T-helper 1 cell (primary cell): ENCODE measurements around the gene PGBD5.
"Not testable (repeated sequence)": the region's sequence is repeated elsewhere in the genome, so short reads cannot be mapped to it uniquely, and the experiment has no call there.

ENCODE experiments used
- DNase-seq, 5 donors: peaks; one replicate each; pipeline ENCODE4 v3.0.0-alpha.2; 2012 to 2020

Gene PGBD5

GRCh38 chr1:230425252-230426091, 660 bp downstream of the PGBD5 start:
- no peak for DNase-seq

- DNase-seq = no peak
Observed at GRCh38 chr1:230424391-230425251, 1.5 kb downstream of the PGBD5 start.

- no peak for DNase-seq
Observed at GRCh38 chr1:230423951-230424350, 2.2 kb downstream of the PGBD5 start.

DNA sequence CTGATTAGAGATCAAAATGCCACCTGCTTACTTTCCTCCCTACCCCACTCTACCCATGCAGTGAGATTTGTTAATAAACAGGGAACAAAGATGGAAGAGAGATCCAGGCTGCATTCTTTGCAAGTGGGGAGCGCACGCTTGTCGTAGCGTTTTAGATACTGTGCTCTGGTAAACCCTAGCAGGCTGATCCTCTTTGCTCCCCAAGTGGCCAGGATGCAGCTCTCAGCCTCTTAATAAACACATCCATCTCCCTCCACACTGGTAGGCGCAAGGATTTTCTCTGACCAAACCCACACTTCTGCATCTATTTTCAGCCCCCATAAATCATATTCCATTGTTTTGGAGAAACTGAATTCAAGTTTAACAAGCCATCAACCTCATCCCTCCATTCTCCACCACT, 2.9 kb downstream of the PGBD5 start:
- DNase-seq = no peak

DNA sequence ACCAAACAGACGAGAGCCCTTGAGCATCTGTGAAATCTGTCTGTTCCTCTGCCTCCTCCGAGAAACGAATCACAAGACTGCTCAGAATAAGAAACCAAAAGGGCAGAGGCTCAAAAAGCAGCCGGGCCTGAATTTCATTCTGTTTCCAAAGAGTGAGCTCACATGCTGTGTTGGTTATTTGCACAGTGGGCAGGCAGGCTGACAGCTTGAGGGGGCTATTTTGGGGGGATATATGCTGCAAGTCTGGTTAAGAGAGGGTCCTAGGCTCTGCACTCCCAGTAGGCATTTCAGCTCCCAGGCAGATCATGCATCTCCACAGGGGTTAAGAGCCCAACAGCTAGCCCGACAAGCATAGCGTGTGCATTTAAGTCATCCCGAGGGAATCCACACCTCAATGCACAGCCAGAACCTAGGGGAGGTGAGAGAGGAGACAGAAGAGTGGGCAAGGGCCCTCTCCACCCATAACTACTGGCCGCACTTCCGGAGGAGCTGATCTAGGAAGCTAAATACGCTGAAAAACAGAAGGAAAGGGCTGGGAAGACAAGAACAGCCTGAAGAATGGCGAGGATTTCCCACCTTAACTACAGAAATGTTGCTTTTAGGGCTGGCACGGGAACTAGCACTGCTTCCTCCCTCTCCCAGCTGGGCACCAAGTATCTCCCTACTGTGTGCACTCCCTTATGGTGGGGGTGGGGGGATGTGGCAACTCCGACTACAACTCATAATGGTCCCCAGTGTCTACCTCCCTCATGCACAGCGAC, 3.7 kb downstream of the PGBD5 start:
- DNase-seq = no peak

- peak in 1 of 5 donors; percentile 27 for DNase-seq
Observed at GRCh38 chr1:230421481-230421880, 4.7 kb downstream of the PGBD5 start.

DNA sequence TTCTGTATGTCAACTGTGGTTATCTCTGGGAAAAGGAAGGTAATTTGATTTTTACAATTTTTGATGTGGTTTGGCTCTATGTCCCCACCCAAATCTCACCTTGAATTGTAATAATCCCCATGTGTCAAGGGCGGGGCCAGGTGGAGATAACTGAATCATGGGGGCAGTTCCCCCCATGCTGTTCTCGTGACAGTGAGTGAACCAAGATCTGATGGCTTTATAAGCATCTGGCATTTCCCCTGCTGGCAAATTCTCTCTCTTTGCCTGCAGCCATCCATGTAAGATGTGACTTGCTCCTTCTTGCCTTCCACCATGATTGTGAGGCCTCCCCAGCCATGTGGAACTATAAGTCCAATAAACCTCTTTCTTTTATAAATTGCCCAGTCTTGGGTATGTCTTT, 5.8 kb downstream of the PGBD5 start:
- DNase-seq = not testable (repeated sequence)

DNA sequence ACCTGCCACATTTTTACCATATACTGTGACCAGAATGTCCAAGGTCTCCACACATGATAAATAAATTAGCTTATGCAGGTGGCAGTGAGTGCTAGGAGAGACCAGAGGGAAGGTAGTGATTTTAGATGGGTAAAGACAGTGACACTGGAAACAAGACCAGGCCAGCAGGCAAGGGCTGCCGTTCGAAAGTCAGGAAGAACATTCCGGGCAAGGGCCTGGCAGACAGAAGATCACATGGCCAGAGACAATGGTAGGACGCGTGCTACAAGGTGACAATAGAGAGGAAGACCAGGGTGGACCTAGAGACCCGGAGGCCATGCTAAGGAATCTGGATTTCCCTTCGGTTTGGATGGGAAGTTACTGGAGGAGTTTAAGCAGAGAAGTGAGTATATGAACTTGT, 9.7 kb downstream of the PGBD5 start:
- DNase-seq = no peak

DNA sequence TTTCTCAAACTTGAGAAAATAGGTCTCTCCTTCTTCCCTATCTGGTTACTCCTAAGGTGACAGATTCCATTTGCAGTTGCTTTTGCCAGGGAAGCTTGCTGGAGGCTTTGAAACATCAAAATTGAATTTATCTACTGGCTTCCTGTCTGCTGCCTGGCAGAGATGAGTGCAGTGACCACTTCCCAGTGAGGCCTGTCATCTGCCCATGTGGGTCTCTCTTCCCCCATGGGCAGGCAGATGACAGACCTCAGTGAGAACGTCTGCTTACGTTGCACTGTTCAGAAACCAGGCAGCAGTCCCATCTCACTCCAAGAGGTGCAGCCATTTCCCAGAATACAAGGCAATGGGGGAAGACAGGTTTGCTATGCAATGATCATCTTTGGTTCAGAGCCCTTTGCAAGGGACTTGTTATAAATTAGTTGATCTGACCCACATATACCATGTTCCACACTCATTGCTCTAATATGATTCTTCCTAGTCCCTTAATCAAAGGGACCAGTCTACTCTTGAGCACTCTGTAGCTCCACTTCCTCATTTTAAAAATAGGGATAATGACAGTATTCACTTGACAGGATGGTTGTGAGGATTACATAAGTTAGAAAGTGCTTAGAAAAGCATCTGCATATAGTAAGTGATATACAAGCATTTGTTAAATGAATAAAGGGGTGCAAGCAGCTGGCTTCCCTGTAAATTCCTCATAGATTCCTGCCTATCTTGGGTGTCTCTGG, 10.6 kb downstream of the PGBD5 start:
- no peak for DNase-seq

- no peak for DNase-seq
Observed at GRCh38 chr1:230414694-230415093, 11.4 kb downstream of the PGBD5 start.

GRCh38 chr1:230414102-230414501, 12.0 kb downstream of the PGBD5 start:
- no peak for DNase-seq

DNA sequence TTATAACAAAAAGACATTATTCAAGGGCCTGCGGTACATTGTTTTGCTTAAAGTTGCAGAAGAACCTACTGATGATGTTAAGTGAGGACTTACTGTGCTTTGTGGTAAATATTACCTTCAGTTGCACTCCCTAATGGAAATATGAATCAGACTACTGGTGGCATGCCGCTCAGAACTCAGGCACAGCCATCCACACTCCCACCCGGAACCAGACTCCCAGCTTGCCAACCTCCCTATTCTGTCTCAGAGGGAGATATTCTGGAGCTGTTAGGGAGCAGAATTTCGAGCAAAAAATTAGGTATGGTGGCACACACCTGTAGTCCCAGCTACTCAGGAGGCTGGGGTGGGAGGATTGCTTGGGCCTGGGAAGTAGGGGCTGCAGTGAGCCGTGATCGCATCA, 13.1 kb downstream of the PGBD5 start:
- no peak for DNase-seq

- DNase-seq = no peak
Observed at GRCh38 chr1:230408971-230409370, 17.2 kb downstream of the PGBD5 start.

GRCh38 chr1:230407351-230407750, 18.8 kb downstream of the PGBD5 start:
- no peak for DNase-seq

DNA sequence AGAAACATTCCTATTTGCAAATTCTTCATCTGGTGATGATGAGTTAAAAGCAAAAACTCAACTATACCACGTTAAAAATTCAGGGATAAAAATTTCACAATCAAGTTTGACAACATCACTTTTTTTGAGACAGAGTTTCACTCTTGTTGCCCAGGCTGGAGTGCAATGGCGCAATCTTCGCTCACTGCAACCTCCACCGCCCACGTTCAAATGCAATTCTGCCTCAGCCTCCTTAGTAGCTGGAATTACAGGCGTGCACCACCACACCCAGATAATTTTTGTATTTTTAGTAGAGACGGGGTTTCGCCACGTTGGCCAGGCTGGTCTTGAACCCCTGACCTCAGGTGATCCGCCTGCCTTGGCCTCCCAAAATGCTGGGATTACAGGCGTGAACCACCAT, 19.4 kb downstream of the PGBD5 start:
- not testable (repeated sequence) for DNase-seq

- no peak for DNase-seq
Observed at GRCh38 chr1:230403442-230403841, 22.7 kb downstream of the PGBD5 start.

- no peak for DNase-seq
Observed at GRCh38 chr1:230401763-230402294, 24.3 kb downstream of the PGBD5 start.

DNA sequence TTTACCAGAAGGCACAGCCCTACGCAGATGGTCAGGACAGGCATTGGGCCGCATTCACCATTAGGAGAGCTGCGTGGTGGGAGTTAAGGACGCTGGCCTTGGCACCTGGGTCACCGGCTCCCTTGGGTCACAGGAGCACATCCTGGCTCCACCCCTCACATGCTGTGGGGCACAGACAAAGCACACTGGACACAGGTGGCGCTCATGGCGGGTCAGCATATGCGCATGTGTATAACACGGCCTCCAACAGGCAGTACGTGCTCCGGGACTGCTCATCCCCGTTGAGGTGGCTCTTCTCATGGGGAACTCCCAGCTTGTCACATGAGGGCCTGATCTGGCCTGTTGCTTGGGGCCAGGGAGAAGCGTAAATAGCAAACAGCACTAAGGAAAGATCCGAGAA, 25.0 kb downstream of the PGBD5 start:
- DNase-seq = no peak

DNA sequence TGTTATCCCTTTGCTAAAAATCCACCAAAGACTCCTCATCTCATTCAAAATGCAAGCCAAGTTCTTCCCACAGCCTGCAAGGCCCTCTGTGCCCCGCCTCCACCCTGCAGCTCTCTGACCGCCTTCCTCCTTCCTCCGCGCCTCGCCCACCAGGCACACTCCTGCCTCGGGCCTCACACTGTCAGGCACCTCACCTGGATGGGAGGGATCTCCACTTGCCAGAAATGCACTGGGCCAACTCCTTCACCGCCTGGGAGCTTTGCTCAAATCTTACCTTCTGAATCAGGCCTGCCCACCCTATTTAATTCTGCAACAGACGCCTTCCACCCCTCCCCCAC, 26.2 kb downstream of the PGBD5 start:
- DNase-seq = no peak

GRCh38 chr1:230399321-230400006, 26.7 kb downstream of the PGBD5 start:
- DNase-seq = no peak

DNA sequence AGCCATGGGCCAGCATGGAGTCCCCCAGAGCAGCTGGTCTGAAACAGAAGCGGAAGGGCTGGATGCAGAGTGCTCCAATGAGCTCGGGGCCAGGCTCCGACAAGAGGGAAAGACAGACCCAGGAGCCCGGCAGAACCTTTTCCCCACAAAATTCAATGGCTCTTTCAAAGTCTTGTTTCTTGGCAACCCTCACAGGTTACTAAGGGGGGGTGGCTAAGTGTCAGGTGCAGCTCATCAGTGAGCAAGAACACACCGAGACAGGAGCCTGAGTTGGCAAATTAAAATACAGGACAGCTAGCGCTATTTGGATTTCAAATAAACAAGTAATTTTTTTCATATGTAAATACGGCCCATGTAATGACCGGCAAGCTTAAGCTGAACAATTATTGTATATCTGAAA, 27.3 kb downstream of the PGBD5 start:
- DNase-seq = no peak

DNA sequence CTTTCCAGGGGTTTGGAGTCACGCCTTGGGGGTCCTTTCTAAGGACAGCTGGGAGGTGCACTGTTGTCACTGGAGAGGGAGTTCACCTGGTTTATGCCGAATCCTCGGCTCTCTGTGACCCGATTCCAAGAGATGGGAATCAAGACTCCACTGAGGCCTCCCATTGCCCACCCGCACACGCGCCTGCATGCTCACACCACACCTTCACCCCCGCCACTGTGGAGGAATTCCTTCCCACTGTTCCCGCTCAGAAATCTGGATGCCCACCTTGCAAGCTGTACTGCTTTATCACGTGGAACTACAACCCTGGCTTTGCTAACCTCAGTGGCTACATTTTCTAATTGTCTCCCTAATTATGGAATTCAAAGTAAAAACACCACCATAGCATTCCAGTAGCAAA, 29.2 kb downstream of the PGBD5 start:
- DNase-seq = no peak
